ENCODE results near the gene PIP4K2B. TPM values are rescaled to one million over a fixed set of nuclear protein-coding genes. Genes with fewer than 3 reads are reported as not detected.

Gene PIP4K2B
- total and polyA plus RNA-seq, 2 donors from 2014 or later: 15.3 to 41.2 TPM

DNA sequence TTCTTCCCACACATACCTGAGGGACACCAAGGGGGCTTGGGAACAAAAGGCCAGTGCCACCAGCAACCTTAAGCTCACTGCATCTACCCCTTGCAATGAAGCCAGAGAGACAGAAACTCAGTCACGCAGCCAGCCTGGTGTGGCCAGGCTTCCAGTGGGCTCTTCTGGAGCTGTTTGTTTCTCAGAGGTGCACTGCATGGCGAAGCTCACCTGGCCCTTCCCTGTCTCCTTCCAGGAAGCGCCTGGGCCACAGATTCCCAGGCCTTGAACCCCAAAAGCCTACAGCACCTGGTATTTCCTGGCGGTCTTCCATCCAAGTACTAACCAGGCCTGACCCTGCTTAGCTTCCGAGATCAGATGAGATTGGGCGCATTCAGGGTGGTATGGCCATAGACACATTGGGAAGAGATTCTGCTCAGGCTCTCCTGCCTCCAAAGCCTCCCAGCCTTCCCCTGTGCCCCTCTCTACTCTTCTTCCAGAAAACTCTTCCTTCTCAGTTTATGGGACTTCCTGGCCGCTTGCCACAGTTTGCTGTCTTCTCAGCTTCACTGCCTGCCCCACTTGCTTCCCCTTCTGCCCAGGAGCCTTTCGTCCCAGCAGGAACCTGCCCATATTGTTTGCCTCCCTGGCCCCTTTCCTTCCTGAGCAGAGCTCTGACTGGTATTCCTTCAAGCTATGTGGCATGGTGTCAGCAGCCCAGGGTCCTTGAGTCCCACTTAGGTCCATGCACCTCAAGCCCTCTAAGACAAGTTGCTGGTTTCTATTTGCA lies 67.6 kb downstream of the PIP4K2B start:
- DNase-seq (peak in 1 of 5 donors; percentile 40), FAIRE-seq (no peak)
- TF ChIP-seq, protein P1, sequence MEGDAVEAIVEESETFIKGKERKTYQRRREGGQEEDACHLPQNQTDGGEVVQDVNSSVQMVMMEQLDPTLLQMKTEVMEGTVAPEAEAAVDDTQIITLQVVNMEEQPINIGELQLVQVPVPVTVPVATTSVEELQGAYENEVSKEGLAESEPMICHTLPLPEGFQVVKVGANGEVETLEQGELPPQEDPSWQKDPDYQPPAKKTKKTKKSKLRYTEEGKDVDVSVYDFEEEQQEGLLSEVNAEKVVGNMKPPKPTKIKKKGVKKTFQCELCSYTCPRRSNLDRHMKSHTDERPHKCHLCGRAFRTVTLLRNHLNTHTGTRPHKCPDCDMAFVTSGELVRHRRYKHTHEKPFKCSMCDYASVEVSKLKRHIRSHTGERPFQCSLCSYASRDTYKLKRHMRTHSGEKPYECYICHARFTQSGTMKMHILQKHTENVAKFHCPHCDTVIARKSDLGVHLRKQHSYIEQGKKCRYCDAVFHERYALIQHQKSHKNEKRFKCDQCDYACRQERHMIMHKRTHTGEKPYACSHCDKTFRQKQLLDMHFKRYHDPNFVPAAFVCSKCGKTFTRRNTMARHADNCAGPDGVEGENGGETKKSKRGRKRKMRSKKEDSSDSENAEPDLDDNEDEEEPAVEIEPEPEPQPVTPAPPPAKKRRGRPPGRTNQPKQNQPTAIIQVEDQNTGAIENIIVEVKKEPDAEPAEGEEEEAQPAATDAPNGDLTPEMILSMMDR (IDR thresholded peaks at IDR 0.05; ENCODE audit: borderline replicate concordance, extremely low read depth, insufficient read depth): no peak
- Histone ChIP-seq H3K27me3 (ENCODE audit: control insufficient read depth, insufficient read depth, low read length) (no peaks in the 10 kb centered on the region), H3K27ac (ENCODE audit: low read depth in 2 of 2, low read length in 2 of 2) (peak overlapping the region; percentile 95 to 97), H3K4me1 (ENCODE audit: control insufficient read depth in 2 of 3, insufficient read depth in 2 of 3, low read depth in 1 of 3, low read length in 3 of 3) (peaks cover 0 to 47% (median 37%) of the 10 kb centered on the region in 3 donors), H3K9me3 (ENCODE audit: control insufficient read depth in 2 of 3, insufficient read depth in 1 of 3, low read length in 3 of 3) (no peaks in the 10 kb centered on the region), H3K4me3 (ENCODE audit: low read length in 3 of 3) (peak overlapping the region in 2 of 3 donors; percentile 74 to 94), H3K9ac (ENCODE audit: low read length in 3 of 3) (peak overlapping the region in 1 of 3 donors; percentile 91), H3K36me3 (ENCODE audit: control insufficient read depth in 2 of 3, insufficient read depth in 3 of 3, low read length in 3 of 3) (peaks cover 2 to 12% (median 3%) of the 10 kb centered on the region in 3 donors)
- intact Hi-C loops (cut with DNase I): loop anchor here (5.0 kb wide), 1 partner anchor 59 kb away; the partner anchor contains the start of gene EPOP

DNA sequence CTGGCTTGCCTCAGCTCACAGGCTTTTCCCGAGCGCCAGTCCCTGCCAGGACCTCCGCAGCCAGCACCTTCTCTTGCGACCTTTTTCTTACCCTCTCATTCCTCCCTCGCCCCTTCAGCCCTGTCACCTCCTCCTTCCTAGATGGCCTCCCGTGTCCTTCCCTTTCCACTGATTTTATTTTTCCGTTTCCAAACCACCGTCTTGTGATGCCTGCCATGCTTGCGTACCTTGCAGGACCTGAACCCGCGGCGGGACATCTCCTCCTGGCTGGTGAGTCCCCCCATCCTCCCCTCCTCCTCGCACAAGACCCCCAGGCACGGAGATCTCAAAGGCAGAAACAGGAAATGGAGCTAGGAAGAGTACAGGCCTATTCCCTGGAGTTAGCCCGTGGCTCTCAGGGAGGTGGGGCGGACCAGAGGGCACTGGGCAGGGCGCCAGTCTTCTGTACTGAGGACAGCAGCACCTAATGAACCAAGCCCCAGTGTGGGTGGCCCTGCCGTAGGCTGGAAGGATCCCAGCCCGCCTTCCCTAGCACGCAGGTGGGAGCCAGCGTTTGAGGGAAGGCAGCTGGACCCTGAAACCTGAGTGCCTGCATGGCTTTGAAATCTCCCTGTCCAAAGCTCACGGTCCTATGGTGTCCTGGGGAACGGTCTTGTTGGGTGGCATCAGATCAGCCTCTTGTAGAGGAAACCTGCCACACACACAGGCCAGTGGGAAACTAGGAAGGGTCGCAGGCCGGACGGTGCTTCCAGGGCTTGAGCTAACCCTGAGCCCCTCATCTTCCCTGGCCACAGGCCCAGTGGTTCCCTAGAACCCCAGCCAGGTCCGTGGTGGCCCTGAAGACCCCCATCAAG lies 68.6 kb downstream of the PIP4K2B start:
- FAIRE-seq: no peak
- Histone ChIP-seq H3K4me3 (ENCODE audit: low read length in 3 of 3) (peak overlapping the region; percentile 45 to 94 (median 74)), H3K9ac (ENCODE audit: low read length in 3 of 3) (peak overlapping the region in 2 of 3 donors; percentile 35 to 91), H3K27me3 (ENCODE audit: control insufficient read depth, insufficient read depth, low read length) (no peaks in the 10 kb centered on the region), H3K9me3 (ENCODE audit: control insufficient read depth in 2 of 3, insufficient read depth in 1 of 3, low read length in 3 of 3) (no peaks in the 10 kb centered on the region), H3K4me1 (ENCODE audit: control insufficient read depth in 2 of 3, insufficient read depth in 2 of 3, low read depth in 1 of 3, low read length in 3 of 3) (peaks cover 0 to 47% (median 37%) of the 10 kb centered on the region in 3 donors), H3K36me3 (ENCODE audit: control insufficient read depth in 2 of 3, insufficient read depth in 3 of 3, low read length in 3 of 3) (peaks cover 2 to 10% (median 3%) of the 10 kb centered on the region in 3 donors), H3K27ac (ENCODE audit: low read depth in 2 of 2, low read length in 2 of 2) (peak overlapping the region; percentile 95 to 97)
- peak; percentile 72 to 96 (median 82) for DNase-seq
- intact Hi-C loops (cut with DNase I): loop anchor here (5.0 kb wide), 1 partner anchor 58 kb away; the partner anchor contains the start of gene EPOP
- TF ChIP-seq, protein P1 (IDR thresholded peaks at IDR 0.05; ENCODE audit: borderline replicate concordance, extremely low read depth, insufficient read depth): no peak

DNA sequence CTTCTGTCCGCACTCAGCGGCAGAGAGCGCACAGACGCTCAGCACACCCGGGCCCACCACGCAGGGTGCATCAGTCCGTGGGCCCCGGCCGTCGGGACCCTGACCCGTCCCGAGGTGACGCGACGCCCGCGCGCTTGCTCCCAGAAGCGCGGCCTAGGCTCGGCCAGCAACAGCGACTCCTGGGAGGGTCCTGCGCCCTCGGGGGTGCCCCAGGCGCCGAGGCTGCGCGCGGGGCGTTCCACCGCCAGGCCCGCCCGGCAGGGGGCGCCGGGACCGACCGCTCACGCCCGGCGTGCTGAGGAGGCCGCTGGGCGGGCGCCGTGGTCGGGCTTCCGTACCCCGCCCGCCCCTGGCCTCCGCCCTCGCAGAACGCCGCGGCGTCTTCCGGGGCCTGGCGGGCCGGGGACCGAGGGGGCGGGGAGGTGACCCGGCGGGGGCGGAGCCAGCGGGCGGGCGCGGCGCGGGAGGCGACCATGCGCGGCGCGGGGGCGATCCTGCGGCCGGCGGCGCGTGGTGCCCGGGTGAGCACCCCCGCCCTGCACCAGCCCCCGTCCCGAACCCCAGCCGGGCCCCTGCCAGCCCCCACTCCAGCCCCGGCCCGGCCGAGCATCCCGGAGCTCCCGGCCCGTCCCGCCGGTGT lies 69.3 kb downstream of the PIP4K2B start, which contains the start of gene CISD3:
Gene CISD3 (plus strand): TSS at position 456 of the 640 bp plus-strand sequence. CDS start 18 bp downstream, at position 474.
- Histone ChIP-seq H3K36me3 (ENCODE audit: control insufficient read depth in 2 of 3, insufficient read depth in 3 of 3, low read length in 3 of 3) (peaks cover 2 to 5% (median 3%) of the 10 kb centered on the region in 3 donors), H3K9me3 (ENCODE audit: control insufficient read depth in 2 of 3, insufficient read depth in 1 of 3, low read length in 3 of 3) (no peaks in the 10 kb centered on the region), H3K4me3 (ENCODE audit: low read length in 3 of 3) (peak within 1 kb of the TSS; percentile 45 to 94 (median 74)), H3K4me1 (ENCODE audit: control insufficient read depth in 2 of 3, insufficient read depth in 2 of 3, low read depth in 1 of 3, low read length in 3 of 3) (peaks cover 0 to 42% (median 37%) of the 10 kb centered on the region in 3 donors), H3K27ac (ENCODE audit: low read depth in 2 of 2, low read length in 2 of 2) (peak within 1 kb of the TSS; percentile 95 to 97), H3K27me3 (ENCODE audit: control insufficient read depth, insufficient read depth, low read length) (no peaks in the 10 kb centered on the region), H3K9ac (ENCODE audit: low read length in 3 of 3) (peak within 1 kb of the TSS in 2 of 3 donors; percentile 35 to 91)
- peak; percentile 80 to 96 (median 87) for DNase-seq
- intact Hi-C loops (cut with DNase I): loop anchor here (5.0 kb wide), 1 partner anchor 58 kb away; the partner anchor contains the start of gene EPOP
- no peak for FAIRE-seq
- TF ChIP-seq, protein P1 (IDR thresholded peaks at IDR 0.05; ENCODE audit: borderline replicate concordance, extremely low read depth, insufficient read depth): peak; percentile 78

Data from kidney (tissue), 14 donors.